RWPE2 (cell line): ENCODE results near the gene TTLL9.
"Not testable (repeated sequence)": the region's sequence is repeated elsewhere in the genome, so short reads cannot be mapped to it uniquely, and the experiment has no call there.

ENCODE experiments used
- ATAC-seq: fragments of 200-7000 bp; cut with Tn5 transposase; 3 replicates; pipeline ENCODE4 v1.9.1; 2021; ENCODE audit warnings: low read depth
- DNase-seq: peaks from one replicate; pipeline ENCODE4 v3.0.0-alpha.2; 2020; ENCODE audit warnings: low spot score
- H3K27ac ChIP-seq: fragments of 450-650 bp; 2 replicates; pipeline ENCODE4 v1.5.1; 2017; ENCODE audit warnings: mild to moderate bottlenecking; ENCODE audit not compliant: poor library complexity, severe bottlenecking
- H3K27me3 ChIP-seq: fragments of 250-450 bp; sonication (Bioruptor Pico); 2 replicates; pipeline ENCODE4 v1.5.1; 2021; ENCODE audit warnings: mild to moderate bottlenecking, moderate library complexity; ENCODE audit not compliant: insufficient read depth, poor library complexity, severe bottlenecking
- H3K36me3 ChIP-seq: fragments of 250-450 bp; sonication (Bioruptor Pico); 2 replicates; pipeline ENCODE4 v1.5.1; 2020; ENCODE audit warnings: low read depth, mild to moderate bottlenecking, moderate library complexity
- H3K4me1 ChIP-seq: fragments of 250-450 bp; sonication (Bioruptor Pico); 2 replicates; pipeline ENCODE4 v1.5.1; 2021; ENCODE audit warnings: mild to moderate bottlenecking, moderate library complexity; ENCODE audit not compliant: insufficient read depth, poor library complexity, severe bottlenecking
- H3K4me3 ChIP-seq: fragments of 250-450 bp; sonication (Bioruptor Pico); 2 replicates; pipeline ENCODE4 v1.5.1; 2021; ENCODE audit warnings: mild to moderate bottlenecking, moderate library complexity; ENCODE audit not compliant: severe bottlenecking
- H3K9me3 ChIP-seq: fragments of 250-450 bp; sonication (Bioruptor Pico); 2 replicates; pipeline ENCODE4 v1.5.1; 2021; ENCODE audit warnings: mild to moderate bottlenecking, moderate library complexity; ENCODE audit not compliant: severe bottlenecking
- CTCF ChIP-seq: fragments of 450-650 bp; IDR thresholded peaks from one replicate; pipeline ENCODE4 v1.5.1; 2017; ENCODE audit warnings: mild to moderate bottlenecking, moderate library complexity; ENCODE audit not compliant: poor library complexity, severe bottlenecking

Gene TTLL9

GRCh38 chr20:31824125-31824485, 46.3 kb upstream of the TTLL9 start:
- TF ChIP-seq CTCF: no peak
- no peak for ATAC-seq
- Histone ChIP-seq H3K27me3 (no peaks in the 10 kb centered on the region), H3K36me3 (no peaks in the 10 kb centered on the region), H3K27ac (no peak overlapping the region), H3K4me1 (no peaks in the 10 kb centered on the region), H3K4me3 (no peak overlapping the region), H3K9me3 (no peaks in the 10 kb centered on the region)
- no peak for DNase-seq

- DNase-seq (peak; percentile 67), ATAC-seq (no peak)
- H3K4me3 ChIP-seq: no peak overlapping the region
- H3K4me1 ChIP-seq: no peaks in the 10 kb centered on the region
- H3K27ac ChIP-seq: no peak overlapping the region
- H3K9me3 ChIP-seq: no peaks in the 10 kb centered on the region
- H3K27me3 ChIP-seq: no peaks in the 10 kb centered on the region
- H3K36me3 ChIP-seq: no peaks in the 10 kb centered on the region
- no peak for TF ChIP-seq CTCF
These were observed 45.7 kb upstream of the TTLL9 start for GRCh38 chr20:31824554-31825313.

GRCh38 chr20:31826074-31826473, 44.4 kb upstream of the TTLL9 start:
- no peaks in the 10 kb centered on the region for H3K36me3 ChIP-seq
- TF ChIP-seq CTCF: no peak
- H3K27me3 ChIP-seq: no peaks in the 10 kb centered on the region
- no peak overlapping the region for H3K4me3 ChIP-seq
- no peaks in the 10 kb centered on the region for H3K9me3 ChIP-seq
- no peaks in the 10 kb centered on the region for H3K4me1 ChIP-seq
- DNase-seq: no peak
- ATAC-seq: no peak
- H3K27ac ChIP-seq: no peak overlapping the region

- Histone ChIP-seq H3K9me3 (no peaks in the 10 kb centered on the region), H3K4me1 (no peaks in the 10 kb centered on the region), H3K36me3 (no peaks in the 10 kb centered on the region), H3K27me3 (no peaks in the 10 kb centered on the region), H3K27ac (no peak overlapping the region), H3K4me3 (no peak overlapping the region)
- no peak for TF ChIP-seq CTCF
- ATAC-seq (no peak), DNase-seq (no peak)
These were observed 43.4 kb upstream of the TTLL9 start for GRCh38 chr20:31827059-31827458.

- not testable (repeated sequence) for H3K27me3 ChIP-seq, ATAC-seq, DNase-seq, H3K27ac ChIP-seq, H3K4me3 ChIP-seq, H3K9me3 ChIP-seq, H3K4me1 ChIP-seq, H3K36me3 ChIP-seq
These were observed 42.4 kb upstream of the TTLL9 start for GRCh38 chr20:31828016-31828415.
